K562 (cell line): Measurements from ENCODE around the gene GHRL.

ENCODE experiments used
- POLR2AphosphoS5 ChIP-seq: IDR thresholded peaks from 2 replicates; pipeline ENCODE4 v1.6.1; 2011; ENCODE audit warnings: mild to moderate bottlenecking, low read depth, low read length, moderate library complexity; ENCODE audit not compliant: control insufficient read depth, insufficient read depth
- TF ChIP-seq, protein P1 (sequence below): fragments of 450-650 bp; IDR thresholded peaks from 2 replicates; pipeline ENCODE4 v1.6.1; 2016; ENCODE audit warnings: low read depth

DNA sequence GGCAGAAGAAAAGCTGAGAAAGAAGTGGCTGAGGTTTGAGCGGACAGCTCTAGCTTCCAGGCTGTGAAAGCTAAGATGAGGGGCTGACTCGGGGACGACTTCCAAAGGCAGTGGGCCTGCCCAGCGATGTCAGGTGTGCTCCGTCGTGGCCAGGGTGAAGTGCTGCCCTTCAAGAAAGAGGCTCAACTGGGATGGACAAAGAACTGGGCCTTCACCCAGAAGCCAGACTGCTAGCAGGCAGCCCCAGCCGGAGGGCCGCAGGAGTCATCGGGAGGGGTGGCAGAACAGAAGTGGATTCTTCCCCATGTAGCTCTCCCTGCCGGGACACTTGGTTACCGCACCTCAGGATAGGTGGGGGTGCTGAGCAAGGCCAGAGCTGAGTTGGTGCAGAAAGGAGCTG lies 41.3 kb upstream of the GHRL start:
- TF ChIP-seq, protein P1, sequence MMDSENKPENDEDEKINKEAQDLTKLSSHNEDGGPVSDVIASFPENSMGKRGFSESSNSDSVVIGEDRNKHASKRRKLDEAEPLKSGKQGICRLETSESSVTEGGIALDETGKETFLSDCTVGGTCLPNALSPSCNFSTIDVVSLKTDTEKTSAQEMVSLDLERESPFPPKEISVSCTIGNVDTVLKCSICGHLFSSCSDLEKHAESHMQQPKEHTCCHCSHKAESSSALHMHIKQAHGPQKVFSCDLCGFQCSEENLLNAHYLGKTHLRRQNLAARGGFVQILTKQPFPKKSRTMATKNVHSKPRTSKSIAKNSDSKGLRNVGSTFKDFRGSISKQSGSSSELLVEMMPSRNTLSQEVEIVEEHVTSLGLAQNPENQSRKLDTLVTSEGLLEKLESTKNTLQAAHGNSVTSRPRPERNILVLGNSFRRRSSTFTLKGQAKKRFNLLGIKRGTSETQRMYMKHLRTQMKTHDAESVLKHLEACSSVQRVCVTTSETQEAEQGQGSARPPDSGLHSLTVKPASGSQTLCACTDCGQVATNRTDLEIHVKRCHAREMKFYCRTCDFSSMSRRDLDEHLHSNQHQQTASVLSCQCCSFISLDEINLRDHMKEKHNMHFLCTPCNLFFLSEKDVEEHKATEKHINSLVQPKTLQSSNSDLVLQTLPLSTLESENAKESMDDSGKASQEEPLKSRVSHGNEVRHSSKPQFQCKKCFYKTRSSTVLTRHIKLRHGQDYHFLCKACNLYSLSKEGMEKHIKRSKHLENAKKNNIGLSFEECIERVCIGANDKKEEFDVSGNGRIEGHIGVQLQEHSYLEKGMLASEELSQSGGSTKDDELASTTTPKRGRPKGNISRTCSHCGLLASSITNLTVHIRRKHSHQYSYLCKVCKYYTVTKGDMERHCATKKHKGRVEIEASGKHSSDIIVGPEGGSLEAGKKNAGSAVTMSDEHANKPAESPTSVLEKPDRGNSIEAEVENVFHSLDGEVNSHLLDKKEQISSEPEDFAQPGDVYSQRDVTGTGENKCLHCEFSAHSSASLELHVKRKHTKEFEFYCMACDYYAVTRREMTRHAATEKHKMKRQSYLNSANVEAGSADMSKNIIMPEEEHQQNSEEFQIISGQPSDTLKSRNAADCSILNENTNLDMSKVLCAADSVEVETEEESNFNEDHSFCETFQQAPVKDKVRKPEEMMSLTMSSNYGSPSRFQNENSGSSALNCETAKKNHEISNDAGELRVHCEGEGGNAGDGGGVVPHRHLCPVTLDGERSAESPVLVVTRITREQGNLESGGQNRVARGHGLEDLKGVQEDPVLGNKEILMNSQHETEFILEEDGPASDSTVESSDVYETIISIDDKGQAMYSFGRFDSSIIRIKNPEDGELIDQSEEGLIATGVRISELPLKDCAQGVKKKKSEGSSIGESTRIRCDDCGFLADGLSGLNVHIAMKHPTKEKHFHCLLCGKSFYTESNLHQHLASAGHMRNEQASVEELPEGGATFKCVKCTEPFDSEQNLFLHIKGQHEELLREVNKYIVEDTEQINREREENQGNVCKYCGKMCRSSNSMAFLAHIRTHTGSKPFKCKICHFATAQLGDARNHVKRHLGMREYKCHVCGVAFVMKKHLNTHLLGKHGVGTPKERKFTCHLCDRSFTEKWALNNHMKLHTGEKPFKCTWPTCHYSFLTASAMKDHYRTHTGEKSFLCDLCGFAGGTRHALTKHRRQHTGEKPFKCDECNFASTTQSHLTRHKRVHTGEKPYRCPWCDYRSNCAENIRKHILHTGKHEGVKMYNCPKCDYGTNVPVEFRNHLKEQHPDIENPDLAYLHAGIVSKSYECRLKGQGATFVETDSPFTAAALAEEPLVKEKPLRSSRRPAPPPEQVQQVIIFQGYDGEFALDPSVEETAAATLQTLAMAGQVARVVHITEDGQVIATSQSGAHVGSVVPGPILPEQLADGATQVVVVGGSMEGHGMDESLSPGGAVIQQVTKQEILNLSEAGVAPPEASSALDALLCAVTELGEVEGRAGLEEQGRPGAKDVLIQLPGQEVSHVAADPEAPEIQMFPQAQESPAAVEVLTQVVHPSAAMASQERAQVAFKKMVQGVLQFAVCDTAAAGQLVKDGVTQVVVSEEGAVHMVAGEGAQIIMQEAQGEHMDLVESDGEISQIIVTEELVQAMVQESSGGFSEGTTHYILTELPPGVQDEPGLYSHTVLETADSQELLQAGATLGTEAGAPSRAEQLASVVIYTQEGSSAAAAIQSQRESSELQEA, result no peak
- no peak for TF ChIP-seq POLR2AphosphoS5
